K562 (cell line): ENCODE results near the gene TGFBR1. TPM values are rescaled to one million over a fixed set of nuclear protein-coding genes. Genes with fewer than 3 reads are reported as not detected.
A peak's percentile ranks its signal among the peaks of the same experiment; 100 is the strongest.

Experiments
- ATAC-seq: fragments of 200-7000 bp; cut with Tn5 transposase; 3 replicates; pipeline ENCODE4 v1.9.1; 2020; ENCODE audit warnings: moderate library complexity
- BruUV-seq: library from RNA; stranded (reverse); fragments of 400-500 nt; replicated peaks from 2 replicates; lab custom pipeline; 2021; lab: Mats Ljungman, UMichigan
- CTCF ChIA-PET: fragments of 300-600 bp; formaldehyde crosslinking; extraction: SDS; loops from one replicate; lab custom pipeline; 2021; ENCODE audit warnings: low intra/inter-chr PET ratio; lab: Yijun Ruan, JAX
- POLR2A ChIA-PET: fragments of 300-600, 350-650 bp; sonication (Branson Sonifier 250); formaldehyde crosslinking; extraction: SDS; loops from one replicate; lab custom pipeline; 2021; ENCODE audit warnings: antibody characterized with exemption, inconsistent platforms; lab: Yijun Ruan, JAX
- DNase-seq, 4 experiments: peaks; one replicate each; pipeline versions ENCODE4 v3.0.0 to v3.0.0-alpha.2; 2011 to 2018; ENCODE audit warnings: low spot score in 3 of 4, mixed read lengths in 3 of 4; ENCODE audit errors: extremely low read depth in 1 of 4
- FAIRE-seq: peaks from 2 replicates; lab custom pipeline; 2011; peaks lifted over from hg19 to GRCh38; lab: Jason Lieb, UNC
- H2AFZ ChIP-seq: 2 replicates; pipeline ENCODE4 v1.6.0; 2011; ENCODE audit warnings: low read depth, low read length, control low read depth, inconsistent platforms
- H3K27ac ChIP-seq: fragments of 200-600 bp; 3 replicates; pipeline ENCODE4 v1.8.0; 2011; ENCODE audit warnings: low read depth, mild to moderate bottlenecking, control low read depth, inconsistent platforms, low read length, moderate library complexity, mixed read lengths; ENCODE audit errors: extremely low read depth
- H3K27me3 ChIP-seq, 2 experiments: fragments of 300-600 bp in 1 of 2; 2 replicates in 1 of 2; 3 replicates in 1 of 2; pipeline versions ENCODE4 v1.6.0 to v1.8.0; 2011; ENCODE audit warnings: inconsistent platforms in 2 of 2, low read length in 2 of 2, mild to moderate bottlenecking in 1 of 2, mixed read lengths in 1 of 2, moderate library complexity in 1 of 2; ENCODE audit not compliant: control insufficient read depth in 2 of 2, insufficient read depth in 2 of 2
- H3K36me3 ChIP-seq: fragments of 300-600 bp; 3 replicates; pipeline ENCODE4 v1.8.0; 2011; ENCODE audit warnings: mild to moderate bottlenecking, low read length, inconsistent platforms; ENCODE audit not compliant: control insufficient read depth, insufficient read depth
- H3K4me1 ChIP-seq, 2 experiments: fragments of 200-600 bp in 1 of 2; replicated peaks in 1 of 2; 2 replicates in 1 of 2; 3 replicates in 1 of 2; pipeline versions ENCODE4 v1.5.1 to v1.8.0; 2011; ENCODE audit warnings: inconsistent platforms in 2 of 2, low read length in 2 of 2, mild to moderate bottlenecking in 1 of 2, mixed read lengths in 1 of 2, moderate library complexity in 1 of 2; ENCODE audit not compliant: control insufficient read depth in 2 of 2, insufficient read depth in 2 of 2
- H3K4me2 ChIP-seq: 2 replicates; pipeline ENCODE4 v1.6.1; 2011; ENCODE audit warnings: low read length, control low read depth, inconsistent platforms, mixed read lengths; ENCODE audit not compliant: insufficient read depth
- H3K4me3 ChIP-seq: fragments of 200-600 bp; sonication (generic), shearing (Covaris generic); 2 replicates; pipeline ENCODE4 v1.5.1; 2016; ENCODE audit warnings: control low read depth, inconsistent platforms
- H3K79me2 ChIP-seq: fragments of 200-600 bp; 3 replicates; pipeline ENCODE4 v1.8.0; 2011; ENCODE audit warnings: low read length, inconsistent platforms; ENCODE audit not compliant: control insufficient read depth, insufficient read depth
- H3K9ac ChIP-seq, 2 experiments: 2 replicates each; pipeline versions ENCODE4 v1.6.0 to v1.6.1; 2011; ENCODE audit warnings: low read depth in 2 of 2, low read length in 2 of 2, control low read depth in 1 of 2, inconsistent platforms in 1 of 2, mild to moderate bottlenecking in 1 of 2, mixed read lengths in 1 of 2; ENCODE audit not compliant: insufficient read depth in 1 of 2
- H3K9me1 ChIP-seq: one replicate; pipeline ENCODE4 v1.6.0; 2011; ENCODE audit warnings: inconsistent platforms, mild to moderate bottlenecking, low read length, moderate library complexity; ENCODE audit not compliant: control insufficient read depth, insufficient read depth
- H3K9me3 ChIP-seq: replicated peaks from 2 replicates; pipeline ENCODE4 v1.5.1; 2011; ENCODE audit warnings: low read depth, low read length, inconsistent platforms; ENCODE audit not compliant: control insufficient read depth, insufficient read depth
- H4K20me1 ChIP-seq: replicated peaks from 2 replicates; pipeline ENCODE4 v1.6.1; 2011; ENCODE audit warnings: low read length, inconsistent platforms, mixed read lengths; ENCODE audit not compliant: control insufficient read depth, insufficient read depth
- AFF4 ChIP-seq: sonication (generic); formaldehyde crosslinking; IDR thresholded peaks from 2 replicates; pipeline ENCODE4 v1.8.0; 2023; ENCODE audit warnings: mild to moderate bottlenecking, missing genetic modification reagents
- BRD4 ChIP-seq: fragments of 200-600 bp; sonication (generic); IDR thresholded peaks from 2 replicates; pipeline ENCODE4 v1.6.1; 2017; ENCODE audit warnings: inconsistent platforms
- CBFA2T2 ChIP-seq: fragments of 450-650 bp; conservative IDR thresholded peaks from 2 replicates; pipeline ENCODE4 v1.6.1; 2017; ENCODE audit warnings: mild to moderate bottlenecking
- CREB3 ChIP-seq: fragments of 450-650 bp; conservative IDR thresholded peaks from 2 replicates; pipeline ENCODE4 v1.6.1; 2016; ENCODE audit warnings: missing genetic modification characterization, low read depth, mild to moderate bottlenecking, missing compliant biosample characterization, moderate library complexity
- HDAC3 ChIP-seq: fragments of 450-650 bp; IDR thresholded peaks from 2 replicates; pipeline ENCODE4 v1.6.1; 2018; ENCODE audit warnings: borderline replicate concordance, mild to moderate bottlenecking, moderate library complexity; ENCODE audit not compliant: partially characterized antibody
- HDAC8 ChIP-seq: fragments of 450-650 bp; IDR thresholded peaks from 2 replicates; pipeline ENCODE4 v1.6.1; 2016; ENCODE audit warnings: mild to moderate bottlenecking, missing genetic modification characterization, moderate library complexity, missing compliant biosample characterization
- NFE2 ChIP-seq: IDR thresholded peaks from 2 replicates; pipeline ENCODE4 v1.6.1; 2014; ENCODE audit warnings: antibody characterized with exemption, low read depth
- PRPF4 ChIP-seq: fragments of 200-400 bp; formaldehyde crosslinking; IDR thresholded peaks from one replicate; pipeline ENCODE4 v1.6.1; 2017; ENCODE audit warnings: low read length, low read depth, mild to moderate bottlenecking; ENCODE audit not compliant: insufficient read depth, poor library complexity, severe bottlenecking
- RBBP5 ChIP-seq: fragments of 200-600 bp; sonication (generic); IDR thresholded peaks from 2 replicates; pipeline ENCODE4 v1.6.1; 2012; ENCODE audit warnings: borderline replicate concordance, mild to moderate bottlenecking, low read length, control low read depth, inconsistent platforms; ENCODE audit not compliant: insufficient read depth, poor library complexity, severe bottlenecking
- SNAPC5 ChIP-seq: fragments of 250-450 bp; sonication (Bioruptor Pico); IDR thresholded peaks from 2 replicates; pipeline ENCODE4 v1.8.0; 2021; ENCODE audit warnings: moderate library complexity, mild to moderate bottlenecking, inconsistent platforms
- TAF1 ChIP-seq: IDR thresholded peaks from 2 replicates; pipeline ENCODE4 v1.6.1; 2011; ENCODE audit warnings: mild to moderate bottlenecking, low read length, moderate library complexity; ENCODE audit not compliant: insufficient read depth, control insufficient read depth, severe bottlenecking; ENCODE audit errors: extremely low read depth
- ZBTB1 ChIP-seq: sonication (generic); formaldehyde crosslinking; IDR thresholded peaks from 2 replicates; pipeline ENCODE4 v1.8.1; 2023; ENCODE audit warnings: missing genetic modification reagents, low read depth, mild to moderate bottlenecking, borderline replicate concordance
- ZFP1 ChIP-seq: fragments of 450-650 bp; formaldehyde crosslinking; IDR thresholded peaks from 2 replicates; pipeline ENCODE4 v1.4.0; 2020; ENCODE audit warnings: mild to moderate bottlenecking, mixed read lengths
- ZNF707 ChIP-seq: fragments of 250-450 bp; sonication (Bioruptor Pico); conservative IDR thresholded peaks from 2 replicates; pipeline ENCODE4 v1.8.0; 2022; ENCODE audit warnings: inconsistent platforms, mild to moderate bottlenecking, moderate library complexity
- ZNF77 ChIP-seq: fragments of 250-450 bp; sonication (Bioruptor Pico); IDR thresholded peaks from 2 replicates; pipeline ENCODE4 v1.5.0; 2020
- ZNF79 ChIP-seq: fragments of 250-450 bp; sonication (Bioruptor Pico); IDR thresholded peaks from 2 replicates; pipeline ENCODE4 v1.4.0; 2020; ENCODE audit warnings: low read depth, mild to moderate bottlenecking, moderate library complexity
- WGBS: fragments of 100-300 bp; shearing (Covaris generic); methylation state at CpG from one replicate; pipeline ENCODE4 v1.1.6; 2016; ENCODE audit warnings: low coverage, mixed read lengths; ENCODE audit not compliant: insufficient coverage; ENCODE audit errors: missing lambda C conversion rate; 5-methylcytosine and 5-hydroxymethylcytosine counted together
- in situ Hi-C: fragments of 300-500 bp; cut with MboI; formaldehyde crosslinking; loops from 4 replicates; pipeline ENCODE4 v1.15.0; 2018; ENCODE audit warnings: inconsistent platforms, mixed read lengths
- intact Hi-C: fragments of 100-400 bp; cut with micrococcal nuclease; formaldehyde crosslinking; loops from 2 replicates; pipeline ENCODE4 v1.14.2; 2022
- polyA plus RNA-seq, 8 experiments: library from polyadenylated mRNA; depleted of rRNA in 4 of 8; stranded (reverse) in 5 of 8; unstranded in 3 of 8; fragments of >200 nt; fragmentation: Nextera tagmentation in 2 of 8; fragmentation: Illumina TruSeq in 1 of 8; extraction: Ambion mirVana in 2 of 8; extraction: Trizol in 1 of 8; gene quantifications; 2 replicates each; pipeline versions ENCODE4 v1.2.1 to v1.2.3, GENCODE V29; 2011 to 2014; ENCODE audit warnings: inconsistent platforms in 1 of 8, missing spikeins in 1 of 8
- total RNA-seq, 7 experiments: library from RNA; depleted of rRNA in 6 of 7; stranded (reverse); fragments of >200 nt in 6 of 7; fragmentation: Illumina TruSeq in 2 of 7; extraction: Trizol in 2 of 7; gene quantifications; 2 replicates each; pipeline versions ENCODE4 v1.2.1 to v1.2.3, GENCODE V29; 2011 to 2021; ENCODE audit warnings: low replicate concordance in 1 of 7

The TGFBR1 gene
- total and polyA plus RNA-seq, 9 of the 15 experiments (the other 6 are each of a cell fraction or from before 2014, with no cell fraction given) = 15.5 to 62.4 (median 42.7) TPM

- Histone ChIP-seq H3K4me1 (no peaks in the 10 kb centered on the region), H3K4me2 (no peak overlapping the region), H3K27ac (no peak overlapping the region), H3K9ac (no peak overlapping the region), H3K9me3 (no peaks in the 10 kb centered on the region), H4K20me1 (no peaks in the 10 kb centered on the region), H3K4me3 (no peak overlapping the region), H2AFZ (no peak overlapping the region), H3K9me1 (no peaks in the 10 kb centered on the region), H3K27me3 (no peaks in the 10 kb centered on the region), H3K36me3 (peaks cover 63% of the 10 kb centered on the region), H3K79me2 (no peaks in the 10 kb centered on the region)
- DNase-seq (no peak), ATAC-seq (no peak), FAIRE-seq (no peak)
- POLR2A ChIA-PET = interaction anchor here (0.7 to 1.1 kb wide), 2 partner anchors 70 to 106 kb away, joined by 3 to 4 read pairs; no protein-coding TSS in a partner anchor
- BruUV-seq = TSS peak; percentile 13
- intact Hi-C loops (no loop called here), in situ Hi-C loops (no loop called here)
- CTCF ChIA-PET = no interaction called here
- 89% methylated on average over 8 of the region's 8 CpGs for WGBS
- TF ChIP-seq HDAC3 = no peak
- TF ChIP-seq SNAPC5 (CRISPR knock-in tag) = no peak
- no peak for TF ChIP-seq CREB3 (tag)
- no peak for TF ChIP-seq AFF4 (CRISPR knock-in tag)
- TF ChIP-seq TAF1 = no peak
- no peak for TF ChIP-seq ZBTB1 (CRISPR knock-in tag)
- TF ChIP-seq PRPF4 = no peak
- no peak for TF ChIP-seq ZNF79
- TF ChIP-seq BRD4 = no peak
- TF ChIP-seq ZFP1 (CRISPR knock-in tag) = no peak
- TF ChIP-seq HDAC8 (tag) = no peak
- TF ChIP-seq ZNF707 (CRISPR knock-in tag) = no peak
- TF ChIP-seq RBBP5 = no peak
- TF ChIP-seq ZNF77 (CRISPR knock-in tag) = no peak
- TF ChIP-seq CBFA2T2 = no peak
- no peak for TF ChIP-seq NFE2
Observed at GRCh38 chr9:99150451-99151171, 45.7 kb downstream of the TGFBR1 start.
